ENCODE measurements around the gene ITLN2.
"Not testable (repeated sequence)": the region's sequence is repeated elsewhere in the genome, so short reads cannot be mapped to it uniquely, and the experiment has no call there.

The ITLN2 gene

GRCh38 chr1:160904783-160905616, 49.6 kb downstream of the ITLN2 start:
- no peak for DNase-seq

GRCh38 chr1:160902251-160902650, 52.4 kb downstream of the ITLN2 start:
- not testable (repeated sequence) for DNase-seq

- DNase-seq: no peak
These were observed 52.8 kb downstream of the ITLN2 start for GRCh38 chr1:160901768-160902167.

GRCh38 chr1:160900683-160901082, 53.9 kb downstream of the ITLN2 start:
- DNase-seq: not testable (repeated sequence)

Data from stimulated activated naive CD4-positive, alpha-beta T cell (primary cell).